Activated T-helper 17 cell treated with anti-CD3 and anti-CD28 coated beads, Interleukin-2, amount 50 U/mL, for 72 hours (primary cell): ENCODE results near the gene LGI4. TPM values are rescaled to one million over a fixed set of nuclear protein-coding genes. Genes with fewer than 3 reads are reported as not detected.

Experiments
- ATAC-seq: fragments of 150-1000 bp; cut with Tn5 transposase; replicated peaks from 2 replicates; pipeline ENCODE4 v1.10.0; 2021; ENCODE audit warnings: mild to moderate bottlenecking, moderate library complexity
- H3K27ac Mint-ChIP-seq: one replicate; pipeline ENCODE4 v1.8.0; 2022; ENCODE audit warnings: mixed read lengths
- H3K27me3 Mint-ChIP-seq: one replicate; pipeline ENCODE4 v1.8.0; 2022; ENCODE audit warnings: mixed read lengths
- H3K36me3 Mint-ChIP-seq: one replicate; pipeline ENCODE4 v1.8.0; 2022; ENCODE audit warnings: low read depth, mild to moderate bottlenecking, mixed read lengths
- H3K4me1 Mint-ChIP-seq: one replicate; pipeline ENCODE4 v1.8.0; 2022; ENCODE audit warnings: mixed read lengths
- H3K4me3 Mint-ChIP-seq: one replicate; pipeline ENCODE4 v1.8.0; 2022; ENCODE audit warnings: mild to moderate bottlenecking, mixed read lengths
- H3K9me3 Mint-ChIP-seq: one replicate; pipeline ENCODE4 v1.8.0; 2022; ENCODE audit warnings: mixed read lengths
- total RNA-seq, 2 donors: library from RNA; stranded (reverse); gene quantifications; one replicate each; pipeline ENCODE4 v1.2.3, GENCODE V29; 2022

The LGI4 gene
- total RNA-seq, 2 donors from 2014 or later: 1.9 TPM; not detected in 1

GRCh38 chr19:35166100-35167063, 31.5 kb upstream of the LGI4 start:
- no peak for ATAC-seq
- H3K27ac Mint-ChIP-seq: peak overlapping the region; percentile 85
- peaks cover 100% of the 10 kb centered on the region for H3K36me3 Mint-ChIP-seq
- H3K27me3 Mint-ChIP-seq: no peaks in the 10 kb centered on the region
- H3K9me3 Mint-ChIP-seq: peaks cover 4% of the 10 kb centered on the region
- peak overlapping the region; percentile 50 for H3K4me3 Mint-ChIP-seq
- peaks cover 30% of the 10 kb centered on the region for H3K4me1 Mint-ChIP-seq

- peaks cover 100% of the 10 kb centered on the region for H3K36me3 Mint-ChIP-seq
- peak overlapping the region; percentile 85 for H3K27ac Mint-ChIP-seq
- peak overlapping the region; percentile 34 for H3K4me3 Mint-ChIP-seq
- peaks cover 32% of the 10 kb centered on the region for H3K4me1 Mint-ChIP-seq
- H3K27me3 Mint-ChIP-seq: no peaks in the 10 kb centered on the region
- H3K9me3 Mint-ChIP-seq: peaks cover 4% of the 10 kb centered on the region
- no peak for ATAC-seq
These were observed 30.6 kb upstream of the LGI4 start for GRCh38 chr19:35165200-35166058.

- H3K36me3 Mint-ChIP-seq: peaks cover 100% of the 10 kb centered on the region
- H3K4me3 Mint-ChIP-seq: peak overlapping the region; percentile 28
- H3K27me3 Mint-ChIP-seq: no peaks in the 10 kb centered on the region
- H3K27ac Mint-ChIP-seq: peak overlapping the region; percentile 58
- peaks cover 4% of the 10 kb centered on the region for H3K9me3 Mint-ChIP-seq
- peak; percentile 22 for ATAC-seq
- peaks cover 34% of the 10 kb centered on the region for H3K4me1 Mint-ChIP-seq
These were observed 29.6 kb upstream of the LGI4 start for GRCh38 chr19:35164418-35164817.

- ATAC-seq: no peak
- Mint-ChIP-seq H3K36me3 (peaks cover 100% of the 10 kb centered on the region), H3K9me3 (peaks cover 4% of the 10 kb centered on the region), H3K27me3 (no peaks in the 10 kb centered on the region), H3K27ac (peak overlapping the region; percentile 11), H3K4me1 (peaks cover 32% of the 10 kb centered on the region), H3K4me3 (peak overlapping the region; percentile 20)
These were observed 27.8 kb upstream of the LGI4 start for GRCh38 chr19:35162471-35163326.

GRCh38 chr19:35161434-35161743, 26.5 kb upstream of the LGI4 start:
- Mint-ChIP-seq H3K36me3 (peaks cover 100% of the 10 kb centered on the region), H3K4me1 (peaks cover 28% of the 10 kb centered on the region), H3K27ac (no peak overlapping the region), H3K4me3 (no peak overlapping the region), H3K9me3 (peaks cover 2% of the 10 kb centered on the region), H3K27me3 (no peaks in the 10 kb centered on the region)
- peak; percentile 43 for ATAC-seq

- Mint-ChIP-seq H3K4me3 (no peak overlapping the region), H3K36me3 (peaks cover 100% of the 10 kb centered on the region)
These were observed 26.0 kb upstream of the LGI4 start for GRCh38 chr19:35160629-35161433.

GRCh38 chr19:35159606-35160005, 24.7 kb upstream of the LGI4 start:
- peaks cover 24% of the 10 kb centered on the region for H3K4me1 Mint-ChIP-seq

More at GRCh38 chr19:35160629-35161433, 26.0 kb upstream of the LGI4 start:
- no peak for ATAC-seq
- H3K27ac Mint-ChIP-seq: no peak overlapping the region
- peaks cover 29% of the 10 kb centered on the region for H3K4me1 Mint-ChIP-seq
- H3K27me3 Mint-ChIP-seq: no peaks in the 10 kb centered on the region
- no peaks in the 10 kb centered on the region for H3K9me3 Mint-ChIP-seq

GRCh38 chr19:35157431-35157830, 22.6 kb upstream of the LGI4 start:
- H3K27ac Mint-ChIP-seq: peak overlapping the region; percentile 79
- ATAC-seq: no peak
- H3K4me3 Mint-ChIP-seq: peak overlapping the region; percentile 97
- no peaks in the 10 kb centered on the region for H3K9me3 Mint-ChIP-seq
- H3K27me3 Mint-ChIP-seq: no peaks in the 10 kb centered on the region
- peaks cover 26% of the 10 kb centered on the region for H3K4me1 Mint-ChIP-seq
- peaks cover 80% of the 10 kb centered on the region for H3K36me3 Mint-ChIP-seq

More at GRCh38 chr19:35159606-35160005, 24.7 kb upstream of the LGI4 start:
- no peak for ATAC-seq
- peak overlapping the region; percentile 97 for H3K4me3 Mint-ChIP-seq
- no peaks in the 10 kb centered on the region for H3K9me3 Mint-ChIP-seq
- no peak overlapping the region for H3K27ac Mint-ChIP-seq
- H3K27me3 Mint-ChIP-seq: no peaks in the 10 kb centered on the region
- H3K36me3 Mint-ChIP-seq: peaks cover 100% of the 10 kb centered on the region

- H3K27me3 Mint-ChIP-seq: no peaks in the 10 kb centered on the region
- H3K9me3 Mint-ChIP-seq: no peaks in the 10 kb centered on the region
- ATAC-seq: no peak
- H3K27ac Mint-ChIP-seq: peak overlapping the region; percentile 99
- H3K4me1 Mint-ChIP-seq: peaks cover 29% of the 10 kb centered on the region
- peaks cover 72% of the 10 kb centered on the region for H3K36me3 Mint-ChIP-seq
- peak overlapping the region; percentile 97 for H3K4me3 Mint-ChIP-seq
These were observed 21.8 kb upstream of the LGI4 start for GRCh38 chr19:35156673-35157014.

- Mint-ChIP-seq H3K27ac (peak overlapping the region; percentile 99), H3K27me3 (no peaks in the 10 kb centered on the region), H3K36me3 (peaks cover 67% of the 10 kb centered on the region), H3K4me3 (peak overlapping the region; percentile 97), H3K9me3 (no peaks in the 10 kb centered on the region), H3K4me1 (peaks cover 29% of the 10 kb centered on the region)
- no peak for ATAC-seq
These were observed 21.3 kb upstream of the LGI4 start for GRCh38 chr19:35155981-35156672.

GRCh38 chr19:35155441-35155840, 20.6 kb upstream of the LGI4 start:
- no peaks in the 10 kb centered on the region for H3K9me3 Mint-ChIP-seq
- H3K4me3 Mint-ChIP-seq: peak overlapping the region; percentile 97
- ATAC-seq: peak; percentile 57
- peaks cover 30% of the 10 kb centered on the region for H3K4me1 Mint-ChIP-seq
- H3K27me3 Mint-ChIP-seq: no peaks in the 10 kb centered on the region
- H3K36me3 Mint-ChIP-seq: peaks cover 60% of the 10 kb centered on the region
- peak overlapping the region; percentile 99 for H3K27ac Mint-ChIP-seq

GRCh38 chr19:35154525-35155406, 19.9 kb upstream of the LGI4 start, which contains the start of gene FXYD5:
Gene FXYD5, plus strand, starts transcription at chr19:35154735. Its CDS starts 816 bp downstream, at chr19:35155551.
- Mint-ChIP-seq H3K36me3 (peaks cover 53% of the 10 kb centered on the region), H3K9me3 (no peaks in the 10 kb centered on the region), H3K27me3 (no peaks in the 10 kb centered on the region), H3K4me1 (peaks cover 33% of the 10 kb centered on the region), H3K27ac (peak within 1 kb of the TSS; percentile 99), H3K4me3 (peak within 1 kb of the TSS; percentile 97)
- ATAC-seq: peak; percentile 88
